NCI-H146 (cell line): ENCODE data around the gene FAM210A.
"Not testable (repeated sequence)": the region's sequence is repeated elsewhere in the genome, so short reads cannot be mapped to it uniquely, and the experiment has no call there.

Experiments used
- DNase-seq: peaks from one replicate; lab custom pipeline; 2025; lab: John Stamatoyannopoulos, UW

The FAM210A gene, protein sequence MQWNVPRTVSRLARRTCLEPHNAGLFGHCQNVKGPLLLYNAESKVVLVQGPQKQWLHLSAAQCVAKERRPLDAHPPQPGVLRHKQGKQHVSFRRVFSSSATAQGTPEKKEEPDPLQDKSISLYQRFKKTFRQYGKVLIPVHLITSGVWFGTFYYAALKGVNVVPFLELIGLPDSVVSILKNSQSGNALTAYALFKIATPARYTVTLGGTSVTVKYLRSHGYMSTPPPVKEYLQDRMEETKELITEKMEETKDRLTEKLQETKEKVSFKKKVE

DNA sequence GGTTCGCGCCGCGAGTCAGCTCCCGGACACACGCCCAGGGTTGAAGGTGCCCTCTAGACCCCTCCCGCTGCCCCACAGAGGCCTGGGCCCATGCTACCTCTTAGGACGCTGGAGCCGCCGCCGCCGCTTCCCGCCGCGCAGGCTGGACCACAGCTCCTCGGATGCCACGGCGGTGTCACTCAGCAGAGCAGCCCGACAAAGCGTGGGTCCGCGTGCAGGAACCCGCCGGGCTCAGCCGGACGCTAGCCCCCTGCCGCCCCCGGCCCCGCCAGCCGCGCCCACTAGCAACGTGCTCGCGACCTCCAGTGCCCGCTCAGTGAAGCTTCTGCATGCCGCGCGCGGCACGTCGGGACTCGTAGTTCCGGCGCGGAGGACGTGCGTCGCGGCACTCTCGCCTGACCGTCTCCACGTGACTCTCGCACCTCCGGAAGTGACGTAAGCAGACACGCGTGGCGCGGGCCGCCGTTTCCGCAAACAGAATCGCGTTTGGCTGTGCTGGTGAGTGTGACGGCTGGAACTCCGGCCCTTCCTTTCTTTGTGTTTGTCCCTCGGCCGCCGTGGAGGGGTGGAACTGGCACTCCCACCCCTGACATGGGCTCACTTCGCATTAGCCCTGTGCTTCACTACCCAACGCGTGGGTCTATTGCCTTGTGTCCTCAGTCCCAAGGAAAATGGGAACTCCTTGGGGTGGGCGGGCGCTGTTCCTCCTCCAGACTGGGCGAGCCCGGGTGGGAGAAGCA lies at the start of gene FAM210A, which contains the start of gene RNMT:
Gene FAM210A, minus strand, starts transcription at position 327 of the 740 bp plus-strand sequence. CDS start 44,481 bp downstream, outside the sequence.
Gene RNMT, plus strand, starts transcription at position 442 of the 740 bp plus-strand sequence. CDS start 4,845 bp downstream, outside the sequence.
- DNase-seq = peak; percentile 99

GRCh38 chr18:13775058-13775457 lies 48.7 kb upstream of the FAM210A start:
- no peak for DNase-seq

DNA sequence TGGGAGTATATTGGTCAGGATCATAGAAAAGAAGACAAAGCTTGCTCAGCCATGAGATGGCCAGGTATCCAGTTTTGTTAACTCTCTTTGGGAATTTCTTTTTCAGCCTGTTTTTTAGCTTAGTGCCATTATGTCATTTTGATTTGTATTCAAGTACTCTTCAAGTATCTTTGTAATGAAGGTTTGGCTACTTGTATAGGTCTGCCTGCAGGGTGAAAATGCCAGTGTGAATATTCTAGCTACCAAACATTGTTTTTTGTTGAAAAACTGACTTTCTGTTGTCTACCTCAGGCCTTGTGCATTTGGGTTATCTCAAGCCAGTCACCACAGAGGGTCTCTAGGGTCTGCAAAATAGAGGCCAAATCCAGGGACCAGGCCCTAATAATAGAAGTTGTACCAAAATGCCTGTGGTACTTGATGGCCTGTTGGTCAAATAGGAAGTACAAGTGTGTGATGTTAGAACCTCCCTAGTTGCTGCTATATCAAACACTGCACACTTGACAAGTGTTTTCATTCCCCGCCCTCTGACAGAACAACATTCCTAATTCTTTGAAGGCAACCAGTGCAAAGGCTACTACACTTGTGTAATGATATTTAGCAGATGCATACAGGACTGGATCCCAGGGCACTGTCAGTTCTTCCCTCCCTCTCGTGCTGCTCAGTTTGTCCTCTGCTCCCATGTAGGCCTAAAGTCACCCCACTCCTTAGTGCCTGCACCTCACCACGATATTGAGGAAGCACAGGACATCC lies 36.5 kb upstream of the FAM210A start:
- no peak for DNase-seq

GRCh38 chr18:13760047-13760446 lies 33.7 kb upstream of the FAM210A start:
- no peak for DNase-seq

DNA sequence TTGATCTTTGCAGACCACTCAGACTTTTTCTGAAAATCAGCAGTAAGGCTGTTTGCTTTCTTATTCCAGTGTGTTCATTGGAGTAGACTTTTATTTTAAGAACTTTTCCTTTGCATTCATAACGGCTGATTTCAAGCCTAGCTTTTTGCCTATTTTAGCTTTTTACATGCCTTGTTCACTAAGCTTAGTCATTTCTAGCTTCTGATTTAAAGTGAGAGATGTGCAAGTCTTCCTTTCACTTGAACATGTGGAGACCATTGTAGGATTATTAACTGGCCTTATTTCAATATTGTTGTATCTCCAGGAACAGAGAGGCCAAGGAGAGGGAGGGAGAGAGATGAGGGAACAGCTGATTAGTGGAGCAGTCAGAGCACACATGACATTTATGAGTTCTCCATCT lies 32.3 kb upstream of the FAM210A start:
- DNase-seq = no peak

- no peak for DNase-seq
Observed at GRCh38 chr18:13756671-13757070, 30.3 kb upstream of the FAM210A start.

DNA sequence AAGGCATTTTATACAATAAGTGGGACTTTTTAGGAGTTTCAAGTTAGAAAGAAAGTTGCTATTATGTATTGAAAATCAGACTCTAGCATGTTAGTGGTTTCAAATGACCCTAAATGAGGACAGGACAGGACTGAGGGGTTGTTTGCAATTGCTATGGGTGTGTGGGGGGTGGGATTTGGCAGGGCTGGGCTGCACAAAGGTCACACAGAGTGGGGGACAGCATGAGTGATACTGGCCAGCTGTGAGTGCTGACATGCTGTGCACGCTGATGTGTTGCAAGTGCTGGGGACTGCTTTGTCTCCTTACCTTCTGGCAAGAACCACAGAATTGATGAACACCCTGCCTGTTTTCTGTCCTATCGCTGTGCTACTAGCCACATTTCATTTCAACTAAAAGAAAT lies 29.9 kb upstream of the FAM210A start:
- no peak for DNase-seq

- not testable (repeated sequence) for DNase-seq
Observed at GRCh38 chr18:13751599-13751998, 25.2 kb upstream of the FAM210A start.

DNA sequence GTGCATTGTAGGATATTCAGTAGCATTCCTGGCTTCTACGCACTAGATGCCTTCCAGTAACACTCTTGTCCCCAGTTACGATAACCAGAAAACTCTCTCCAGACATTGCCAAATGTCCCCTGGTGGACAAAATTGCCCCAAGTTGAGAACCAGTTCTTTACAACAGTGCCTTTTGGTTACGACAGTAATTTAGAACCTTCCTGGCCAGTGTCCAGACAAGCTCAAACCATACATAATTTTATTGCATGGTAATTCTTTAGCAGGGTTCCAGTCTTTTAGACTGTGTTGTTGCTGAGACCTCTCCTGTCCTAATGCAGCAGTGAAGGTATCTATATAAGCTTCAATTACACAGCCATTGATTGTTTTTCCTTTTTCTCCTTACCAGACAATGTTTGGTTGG lies 20.3 kb upstream of the FAM210A start:
- no peak for DNase-seq

- no peak for DNase-seq
Observed at GRCh38 chr18:13745696-13746095, 19.3 kb upstream of the FAM210A start.

- DNase-seq = no peak
Observed at GRCh38 chr18:13735681-13736080, 9.3 kb upstream of the FAM210A start.

GRCh38 chr18:13730481-13730880 lies 4.1 kb upstream of the FAM210A start:
- DNase-seq = no peak

DNA sequence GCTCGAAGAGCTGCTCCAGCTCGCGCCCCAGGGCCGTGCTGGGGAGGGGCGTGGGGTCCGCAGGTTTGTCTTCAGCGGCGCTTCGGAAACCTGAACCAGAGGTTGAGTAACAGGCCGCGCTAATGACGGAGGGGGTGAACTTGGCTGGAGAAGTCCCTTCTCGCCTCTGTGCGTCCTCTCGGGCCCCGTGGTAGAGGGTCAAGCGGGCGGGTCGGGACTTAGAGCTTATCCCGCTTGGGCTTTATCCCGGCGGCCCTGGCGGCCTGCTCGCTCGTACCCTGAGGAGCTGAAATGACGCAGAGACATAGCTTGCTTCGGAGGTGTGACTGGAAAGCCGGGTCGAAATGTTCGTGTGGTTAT lies 594 bp upstream of the FAM210A start:
- peak; percentile 87 for DNase-seq

GRCh38 chr18:13725566-13726231 lies 659 bp downstream of the FAM210A start:
- no peak for DNase-seq

DNA sequence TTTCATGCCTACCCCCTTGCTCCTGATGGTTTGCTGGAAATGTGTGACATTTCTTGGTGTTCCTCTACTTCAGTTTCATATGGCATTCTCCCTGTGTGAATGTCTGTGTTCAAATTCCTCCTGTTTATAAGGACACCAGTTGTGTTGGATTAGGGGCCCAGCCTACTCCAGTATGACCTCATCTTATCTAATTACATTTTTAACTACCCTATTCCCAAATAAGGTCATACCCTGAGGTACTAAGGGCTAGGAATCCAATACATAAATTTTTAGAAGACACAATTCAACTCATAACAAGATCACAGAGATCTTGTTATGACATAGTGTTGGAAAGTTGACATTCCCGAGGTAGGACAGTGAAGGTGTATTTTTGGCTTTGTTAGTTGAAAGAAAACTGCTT lies 5.5 kb downstream of the FAM210A start:
- DNase-seq = no peak

DNA sequence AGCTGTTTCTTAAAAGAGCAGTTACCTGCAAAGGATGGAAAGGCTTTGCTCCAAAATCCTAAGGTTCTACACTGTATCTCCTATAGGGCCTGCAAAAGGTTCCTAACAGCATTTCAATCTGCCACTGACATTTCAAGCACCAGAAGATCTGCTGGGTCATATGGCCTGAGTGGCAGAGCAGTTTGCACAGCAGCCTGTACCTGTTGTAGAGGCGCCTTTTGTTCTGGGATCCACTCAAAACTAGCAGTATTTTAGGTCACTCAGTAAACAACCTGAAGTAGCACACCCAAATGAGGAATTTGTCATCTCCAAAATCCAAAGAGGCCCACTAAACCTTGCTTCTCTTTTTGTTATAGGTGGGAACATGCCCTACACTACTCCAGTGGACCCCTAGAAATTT lies 6.2 kb downstream of the FAM210A start:
- no peak for DNase-seq

DNA sequence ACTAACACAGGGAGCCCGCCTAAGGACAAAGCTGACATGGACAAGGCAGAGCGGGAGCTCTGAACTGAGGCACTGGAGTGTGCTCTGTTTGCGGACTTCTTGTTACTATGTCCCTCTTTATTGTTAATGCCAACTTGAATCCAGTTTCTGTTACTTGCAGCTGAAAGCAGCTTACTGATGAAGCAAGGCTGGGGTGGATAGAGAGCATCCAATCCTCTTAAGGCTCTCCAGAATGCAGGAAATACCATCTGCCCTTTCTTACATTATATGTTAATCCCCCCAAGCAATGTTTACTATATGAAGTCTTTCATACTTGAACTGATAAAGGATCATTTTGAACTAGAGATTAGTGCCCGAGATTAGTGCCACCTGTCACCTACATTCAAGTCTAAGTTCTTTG lies 9.4 kb downstream of the FAM210A start:
- DNase-seq = no peak

GRCh38 chr18:13715330-13715729 lies 11.0 kb downstream of the FAM210A start:
- no peak for DNase-seq

GRCh38 chr18:13713455-13714055 lies 12.8 kb downstream of the FAM210A start:
- no peak for DNase-seq

DNA sequence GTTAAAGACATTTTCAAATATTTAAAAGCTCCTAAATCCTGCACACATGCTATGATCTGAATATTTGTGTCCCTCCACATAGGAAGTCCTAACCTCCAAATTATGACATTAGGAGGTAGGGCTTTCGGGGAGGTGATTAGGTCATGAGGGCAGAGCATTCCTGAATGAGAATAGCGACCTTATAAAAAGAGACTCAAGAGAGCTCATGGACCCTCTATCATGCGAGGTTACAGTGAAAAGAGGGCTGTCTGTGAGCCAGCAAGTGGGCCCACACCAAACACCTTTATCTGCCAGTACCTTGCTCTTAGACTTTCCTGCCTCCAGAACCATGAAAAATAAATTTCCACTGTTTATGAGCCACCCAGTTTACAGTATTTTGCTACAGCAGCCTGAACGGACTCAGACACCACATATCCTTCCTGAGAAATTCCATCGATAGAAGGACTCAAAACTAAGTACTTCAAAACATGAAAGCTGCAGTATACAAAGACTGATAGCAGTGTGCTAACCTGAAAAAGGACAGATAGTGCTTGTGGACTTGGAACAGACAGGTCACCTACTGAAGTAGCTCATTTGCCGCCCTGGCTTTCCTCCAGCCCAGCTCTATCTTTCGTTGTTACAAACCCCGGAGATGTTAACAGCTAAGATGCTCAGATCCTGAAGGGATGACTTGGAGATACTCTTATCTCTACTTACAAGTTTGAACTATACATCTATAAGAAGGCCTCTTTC lies 13.8 kb downstream of the FAM210A start:
- DNase-seq = no peak

DNA sequence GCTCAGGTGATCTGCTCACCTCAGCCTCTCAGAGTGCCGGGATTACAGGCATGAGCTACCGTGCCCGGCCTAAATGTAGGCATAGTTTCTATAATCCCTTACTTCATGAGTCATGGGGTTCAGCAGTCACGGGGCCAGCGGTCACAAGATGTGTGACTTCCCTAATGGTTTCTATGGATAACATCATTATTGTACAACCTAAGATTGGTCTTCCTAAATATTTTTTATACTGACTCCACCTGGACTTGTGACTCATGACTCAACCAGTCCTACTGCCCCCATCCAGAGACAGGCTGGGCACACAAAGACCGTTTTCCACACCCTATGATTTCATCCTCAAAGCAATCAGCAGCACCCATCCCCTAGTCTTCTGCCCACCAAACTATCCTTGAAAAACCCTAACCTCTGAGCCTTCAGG lies 15.9 kb downstream of the FAM210A start:
- no peak for DNase-seq
